PFSK-1 (cell line): ENCODE measurements around the gene GNB1.

Experiments used
- FOXP2 ChIP-seq: optimal IDR thresholded peaks from 2 replicates; pipeline ENCODE3; 2011; ENCODE audit warnings: borderline replicate concordance, control low read depth, inconsistent platforms; ENCODE audit not compliant: insufficient read depth; ENCODE audit errors: extremely low read length, extremely low read depth
- POLR2AphosphoS5 ChIP-seq: IDR thresholded peaks from 2 replicates; pipeline ENCODE4 v1.6.1; 2012; ENCODE audit warnings: low read depth, mild to moderate bottlenecking, control low read depth, low read length, moderate library complexity
- SIN3A ChIP-seq: IDR thresholded peaks from 2 replicates; pipeline ENCODE4 v1.6.1; 2012; ENCODE audit warnings: mild to moderate bottlenecking, low read length, moderate library complexity, borderline replicate concordance; ENCODE audit not compliant: insufficient read depth
- TAF1 ChIP-seq: IDR thresholded peaks from 2 replicates; pipeline ENCODE4 v1.6.1; 2012; ENCODE audit warnings: low read length, control low read depth, borderline replicate concordance; ENCODE audit not compliant: insufficient read depth
- TF ChIP-seq, protein P1 (sequence below), 2 experiments: IDR thresholded peaks; 2 replicates each; pipeline versions ENCODE4 v1.6.1 to v1.8.0; 2011 to 2012; ENCODE audit warnings: low read depth in 2 of 2, low read length in 2 of 2, control low read depth in 1 of 2, inconsistent platforms in 1 of 2, mild to moderate bottlenecking in 1 of 2, moderate library complexity in 1 of 2; ENCODE audit not compliant: insufficient read depth in 1 of 2

Gene GNB1

DNA sequence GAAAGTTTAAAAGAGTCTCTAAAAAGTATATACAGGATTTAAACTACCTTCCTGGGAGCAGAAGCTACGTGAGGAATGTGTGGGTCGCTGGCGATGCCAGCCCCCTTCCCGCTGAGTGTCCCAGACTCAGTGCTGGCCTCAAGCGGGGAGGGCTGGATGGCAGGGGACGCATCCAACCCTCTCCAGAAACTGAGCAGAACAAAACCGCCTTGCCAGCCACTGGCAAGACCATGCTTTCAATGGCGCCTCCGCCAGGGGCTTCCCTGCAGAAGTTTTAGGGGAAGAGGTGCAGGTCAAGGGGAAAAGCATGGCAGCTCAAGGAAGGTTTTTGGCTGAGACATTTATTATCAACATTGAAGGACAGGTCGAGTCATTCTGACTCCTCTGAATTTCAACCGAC lies 138.7 kb downstream of the GNB1 start:
- TF ChIP-seq SIN3A (no peak), FOXP2 (no peak), TAF1 (no peak), POLR2AphosphoS5 (no peak)
- TF ChIP-seq, protein P1, sequence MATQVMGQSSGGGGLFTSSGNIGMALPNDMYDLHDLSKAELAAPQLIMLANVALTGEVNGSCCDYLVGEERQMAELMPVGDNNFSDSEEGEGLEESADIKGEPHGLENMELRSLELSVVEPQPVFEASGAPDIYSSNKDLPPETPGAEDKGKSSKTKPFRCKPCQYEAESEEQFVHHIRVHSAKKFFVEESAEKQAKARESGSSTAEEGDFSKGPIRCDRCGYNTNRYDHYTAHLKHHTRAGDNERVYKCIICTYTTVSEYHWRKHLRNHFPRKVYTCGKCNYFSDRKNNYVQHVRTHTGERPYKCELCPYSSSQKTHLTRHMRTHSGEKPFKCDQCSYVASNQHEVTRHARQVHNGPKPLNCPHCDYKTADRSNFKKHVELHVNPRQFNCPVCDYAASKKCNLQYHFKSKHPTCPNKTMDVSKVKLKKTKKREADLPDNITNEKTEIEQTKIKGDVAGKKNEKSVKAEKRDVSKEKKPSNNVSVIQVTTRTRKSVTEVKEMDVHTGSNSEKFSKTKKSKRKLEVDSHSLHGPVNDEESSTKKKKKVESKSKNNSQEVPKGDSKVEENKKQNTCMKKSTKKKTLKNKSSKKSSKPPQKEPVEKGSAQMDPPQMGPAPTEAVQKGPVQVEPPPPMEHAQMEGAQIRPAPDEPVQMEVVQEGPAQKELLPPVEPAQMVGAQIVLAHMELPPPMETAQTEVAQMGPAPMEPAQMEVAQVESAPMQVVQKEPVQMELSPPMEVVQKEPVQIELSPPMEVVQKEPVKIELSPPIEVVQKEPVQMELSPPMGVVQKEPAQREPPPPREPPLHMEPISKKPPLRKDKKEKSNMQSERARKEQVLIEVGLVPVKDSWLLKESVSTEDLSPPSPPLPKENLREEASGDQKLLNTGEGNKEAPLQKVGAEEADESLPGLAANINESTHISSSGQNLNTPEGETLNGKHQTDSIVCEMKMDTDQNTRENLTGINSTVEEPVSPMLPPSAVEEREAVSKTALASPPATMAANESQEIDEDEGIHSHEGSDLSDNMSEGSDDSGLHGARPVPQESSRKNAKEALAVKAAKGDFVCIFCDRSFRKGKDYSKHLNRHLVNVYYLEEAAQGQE (IDR thresholded peaks at IDR 0.05; ENCODE audit: insufficient read depth in 1 of 2, low read depth in 2 of 2, low read length in 2 of 2), result no peak

DNA sequence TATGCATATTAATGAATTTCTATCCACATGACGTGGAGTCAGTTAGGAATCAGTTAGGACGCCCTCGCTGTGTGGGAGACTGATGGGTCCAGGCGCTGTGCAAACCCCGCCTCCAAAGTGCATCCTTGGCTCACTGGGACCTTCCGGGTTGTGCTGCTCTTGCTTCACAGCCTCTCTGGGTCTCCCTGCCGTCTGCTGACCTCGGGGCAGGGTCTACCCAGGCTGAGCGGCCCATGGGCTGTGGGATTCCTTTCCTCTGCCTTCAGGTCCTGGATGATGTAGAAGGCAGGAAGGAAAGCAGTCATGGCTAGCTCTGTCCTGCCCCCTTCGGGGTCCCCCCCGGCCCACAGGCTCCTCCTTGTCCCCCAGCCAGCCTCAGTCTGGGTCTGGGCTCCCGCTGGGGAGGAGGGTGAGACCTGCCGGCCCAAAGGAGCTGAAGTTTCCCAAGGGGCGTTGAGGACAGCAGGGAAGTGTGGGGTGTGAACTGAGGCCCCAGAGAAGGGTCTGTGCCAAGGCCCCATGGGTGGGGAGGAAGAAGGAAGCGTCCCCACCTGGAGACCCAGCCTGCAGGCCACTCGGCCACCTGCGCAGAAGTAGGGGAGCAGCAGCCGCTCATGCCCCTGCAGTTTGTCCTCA lies 142.1 kb downstream of the GNB1 start:
- TF ChIP-seq TAF1 (no peak), SIN3A (no peak), POLR2AphosphoS5 (no peak)
